SH-SY5Y (cell line): Measurements from ENCODE around the gene TEX22.

ENCODE experiments used
- GATA2 ChIP-seq: IDR thresholded peaks from 2 replicates; pipeline ENCODE4 v1.6.1; 2011; ENCODE audit warnings: mild to moderate bottlenecking, low read depth, low read length
- GATA3 ChIP-seq: IDR thresholded peaks from 2 replicates; pipeline ENCODE4 v1.6.1; 2011; ENCODE audit warnings: low read depth, mild to moderate bottlenecking, low read length, moderate library complexity

DNA sequence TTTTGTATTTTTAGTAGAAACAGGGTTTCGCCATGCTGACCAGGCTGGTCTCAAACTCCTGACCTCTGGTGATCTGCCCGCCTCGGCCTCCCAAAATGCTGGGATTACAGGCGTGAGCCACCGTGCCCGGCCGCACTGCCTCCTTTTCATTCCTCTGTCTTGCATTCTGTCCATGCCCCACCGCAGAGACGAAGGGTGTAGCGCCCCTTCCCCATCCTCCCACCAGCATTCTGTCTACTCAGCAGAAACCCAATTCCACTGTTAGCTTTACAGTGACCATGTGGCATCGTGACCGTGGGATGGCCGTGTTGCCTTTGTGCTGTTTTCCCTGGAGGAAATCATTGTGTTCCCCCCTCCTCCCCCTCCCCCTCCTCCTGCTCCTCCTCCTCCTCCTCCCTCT lies 10.3 kb downstream of the TEX22 start:
- TF ChIP-seq GATA2 (no peak), GATA3 (no peak)
